ENCODE data around the gene NSUN7.

- TF ChIP-seq POLR2A (IDR thresholded peaks at IDR 0.05) (no peak), CTCF (IDR thresholded peaks at IDR 0.05) (no peak)
These were observed 2.4 kb upstream of the NSUN7 start for GRCh38 chr4:40747207-40747835.

Measured in testis (tissue), 2 donors.